ENCODE measurements around the gene MFAP4. TPM values are rescaled to one million over a fixed set of nuclear protein-coding genes. Genes with fewer than 3 reads are reported as not detected.
"Not testable (repeated sequence)": the region's sequence is repeated elsewhere in the genome, so short reads cannot be mapped to it uniquely, and the experiment has no call there.

Gene MFAP4
- polyA plus RNA-seq, 1 donor, result 248 TPM

DNA sequence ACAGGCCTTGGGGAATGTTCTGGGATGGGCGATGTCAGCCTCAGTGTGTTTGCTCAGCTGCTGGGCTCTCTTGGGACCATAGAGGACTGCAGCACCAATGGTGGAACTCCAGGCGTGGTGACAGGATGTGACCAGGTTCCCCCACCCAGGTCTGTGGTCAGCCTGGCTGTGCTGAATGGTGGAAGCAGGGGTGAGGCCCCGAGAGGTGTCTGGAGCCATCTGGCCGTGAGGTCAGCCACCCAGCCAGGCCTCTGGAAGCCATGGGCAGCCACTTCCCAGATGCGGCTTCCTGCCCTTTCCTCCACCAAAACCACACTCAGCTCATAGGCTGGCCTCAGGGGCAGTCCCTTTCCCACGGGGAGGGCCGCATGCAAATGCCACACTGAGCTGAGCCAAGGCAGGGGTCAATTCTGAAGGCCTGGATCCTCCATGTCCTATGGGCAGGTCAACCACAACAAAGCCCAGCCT is 16.5 kb downstream of the MFAP4 start:
- no peak for DNase-seq (ENCODE audit: low read depth)

DNA sequence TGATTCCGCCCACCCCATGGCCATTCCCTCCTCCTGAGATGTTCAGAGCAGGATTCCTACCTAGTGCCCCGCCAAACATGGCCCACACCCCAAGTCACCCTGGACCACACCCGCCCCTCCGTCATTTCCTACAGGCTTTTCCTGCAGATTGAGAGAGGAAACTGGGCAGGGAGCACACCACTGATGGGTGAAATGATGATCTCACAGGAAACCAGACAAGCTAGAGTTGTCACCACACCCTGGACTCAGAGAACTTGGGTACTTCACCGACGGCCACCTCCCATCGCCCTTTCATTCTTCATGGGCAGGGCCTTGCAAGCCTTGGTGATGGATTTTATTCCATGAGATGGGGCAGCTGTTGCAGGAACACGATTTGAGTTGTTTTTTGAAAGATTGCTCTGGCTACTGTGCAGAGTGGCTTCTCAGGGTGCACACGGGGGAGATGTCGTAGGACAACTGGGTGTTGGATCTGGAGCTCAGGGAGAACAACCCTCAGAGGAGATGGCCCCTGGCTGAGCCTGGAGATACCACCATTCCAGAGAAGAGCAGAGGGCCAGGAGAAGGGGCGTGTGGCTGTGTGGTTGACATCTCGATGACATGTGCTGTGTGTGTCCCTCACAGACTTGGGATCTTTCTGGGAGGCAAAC is 17.0 kb downstream of the MFAP4 start:
- no peak for DNase-seq (ENCODE audit: low read depth)

- DNase-seq (ENCODE audit: low read depth), result no peak
These were observed 17.7 kb downstream of the MFAP4 start for GRCh38 chr17:19369107-19369778.

DNA sequence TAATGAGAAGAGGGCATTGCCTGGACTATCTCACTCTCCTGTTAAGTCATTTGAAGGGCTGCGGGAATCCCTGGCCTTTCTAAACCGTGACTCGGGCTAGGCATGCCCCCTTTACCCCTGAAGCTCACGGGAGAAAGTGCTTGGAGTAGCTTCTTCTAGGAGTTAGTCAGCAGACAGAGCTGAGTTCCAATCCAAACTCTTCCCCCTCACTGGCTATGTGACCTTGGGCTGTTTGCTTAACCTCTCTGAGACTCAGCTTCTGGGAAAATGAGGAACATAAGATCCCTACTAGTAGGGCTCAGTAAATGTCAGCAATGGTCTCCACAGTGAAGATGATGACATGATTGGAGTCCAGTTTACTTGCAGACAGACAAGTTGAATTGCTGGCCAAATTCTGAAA is 18.8 kb downstream of the MFAP4 start:
- DNase-seq (ENCODE audit: low read depth), result no peak

GRCh38 chr17:19366637-19366972 is 20.4 kb downstream of the MFAP4 start:
- DNase-seq (ENCODE audit: low read depth), result no peak

- no peak for DNase-seq (ENCODE audit: low read depth)
These were observed 21.0 kb downstream of the MFAP4 start for GRCh38 chr17:19365833-19366636.

GRCh38 chr17:19365499-19365817 is 21.5 kb downstream of the MFAP4 start:
- DNase-seq (ENCODE audit: low read depth), result no peak

DNA sequence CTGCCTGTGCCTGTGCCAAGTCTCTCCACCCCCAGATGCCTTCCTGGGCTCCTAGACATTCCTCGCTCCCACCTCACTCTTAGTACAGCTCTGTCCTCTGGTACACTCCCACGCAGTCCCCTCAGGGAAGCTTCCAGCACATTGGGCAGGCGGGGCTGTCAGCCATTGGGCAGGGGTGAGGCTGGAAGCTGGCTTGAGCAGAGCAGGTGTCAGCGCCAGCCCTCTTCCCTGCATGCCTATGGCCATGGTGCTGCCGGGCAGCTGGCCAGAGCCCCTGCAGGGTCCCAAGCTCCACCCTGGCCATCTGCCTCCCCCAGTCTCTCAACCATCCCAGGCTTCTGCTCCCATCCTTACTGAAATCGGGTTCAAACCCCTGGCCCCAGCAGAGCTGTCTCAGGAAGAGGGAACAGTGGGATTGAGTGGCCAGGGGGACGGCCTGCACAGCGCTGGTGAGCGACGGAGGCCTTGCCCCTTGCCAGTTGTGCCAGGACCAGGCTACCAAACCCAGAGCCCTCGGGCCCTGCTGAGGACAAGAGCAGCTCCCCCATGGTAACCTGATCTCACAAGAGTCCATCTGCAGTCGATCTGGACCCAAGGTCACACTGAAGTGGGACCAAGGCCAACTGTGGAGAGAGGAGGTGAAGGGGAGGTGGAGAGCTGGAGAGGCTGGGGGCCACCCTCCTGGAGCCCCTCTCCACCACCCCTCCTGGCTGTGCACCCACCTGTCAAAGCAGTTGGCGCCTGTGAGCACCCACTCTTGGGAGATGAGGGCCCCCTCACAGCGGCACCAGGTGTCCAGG is 22.1 kb downstream of the MFAP4 start:
- DNase-seq (ENCODE audit: low read depth), result no peak

DNA sequence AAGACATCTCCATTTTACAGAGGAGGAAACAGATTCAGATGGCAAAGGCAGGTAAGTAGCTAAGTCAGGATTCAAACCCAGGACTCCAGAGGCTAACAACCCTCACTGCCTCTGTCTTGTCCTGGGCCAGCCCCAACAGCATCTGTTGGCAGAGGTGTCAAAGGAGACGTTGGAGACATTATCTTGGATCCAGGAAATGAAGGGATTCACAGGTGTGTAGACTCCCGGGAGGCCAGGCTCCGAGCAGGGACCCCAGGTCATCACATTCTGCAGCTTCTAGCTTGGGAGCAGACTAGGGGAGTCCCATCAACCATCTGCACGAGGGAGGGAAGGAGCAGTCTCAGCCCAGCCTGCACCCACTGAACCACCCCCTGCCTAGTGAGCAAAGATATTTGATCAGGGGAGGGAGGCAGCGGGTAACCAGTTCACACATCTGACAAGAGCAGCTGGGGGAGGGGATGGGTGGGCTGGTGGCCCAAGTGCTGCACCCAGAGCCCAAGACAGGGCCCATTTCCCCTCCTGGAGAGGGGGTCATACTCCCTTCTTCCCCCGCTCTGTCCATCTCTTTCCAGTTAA is 23.4 kb downstream of the MFAP4 start:
- no peak for DNase-seq (ENCODE audit: low read depth)

DNA sequence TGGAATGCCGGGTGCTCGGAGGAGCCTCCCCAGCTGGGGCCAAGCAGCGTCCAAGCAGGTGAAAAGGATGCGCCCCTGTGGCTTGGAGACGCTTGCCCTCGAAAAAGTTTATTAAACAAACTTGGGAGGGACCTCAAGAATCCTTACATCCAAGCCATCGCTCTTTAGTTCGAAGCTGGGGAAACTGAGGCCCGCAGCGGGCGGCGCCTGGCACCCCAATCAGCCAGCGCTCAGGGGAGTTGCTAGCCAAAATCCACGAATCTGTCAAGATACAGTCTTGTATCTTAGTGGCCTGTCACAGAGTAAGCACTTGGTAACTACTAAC is 23.9 kb downstream of the MFAP4 start:
- no peak for DNase-seq (ENCODE audit: low read depth)

DNA sequence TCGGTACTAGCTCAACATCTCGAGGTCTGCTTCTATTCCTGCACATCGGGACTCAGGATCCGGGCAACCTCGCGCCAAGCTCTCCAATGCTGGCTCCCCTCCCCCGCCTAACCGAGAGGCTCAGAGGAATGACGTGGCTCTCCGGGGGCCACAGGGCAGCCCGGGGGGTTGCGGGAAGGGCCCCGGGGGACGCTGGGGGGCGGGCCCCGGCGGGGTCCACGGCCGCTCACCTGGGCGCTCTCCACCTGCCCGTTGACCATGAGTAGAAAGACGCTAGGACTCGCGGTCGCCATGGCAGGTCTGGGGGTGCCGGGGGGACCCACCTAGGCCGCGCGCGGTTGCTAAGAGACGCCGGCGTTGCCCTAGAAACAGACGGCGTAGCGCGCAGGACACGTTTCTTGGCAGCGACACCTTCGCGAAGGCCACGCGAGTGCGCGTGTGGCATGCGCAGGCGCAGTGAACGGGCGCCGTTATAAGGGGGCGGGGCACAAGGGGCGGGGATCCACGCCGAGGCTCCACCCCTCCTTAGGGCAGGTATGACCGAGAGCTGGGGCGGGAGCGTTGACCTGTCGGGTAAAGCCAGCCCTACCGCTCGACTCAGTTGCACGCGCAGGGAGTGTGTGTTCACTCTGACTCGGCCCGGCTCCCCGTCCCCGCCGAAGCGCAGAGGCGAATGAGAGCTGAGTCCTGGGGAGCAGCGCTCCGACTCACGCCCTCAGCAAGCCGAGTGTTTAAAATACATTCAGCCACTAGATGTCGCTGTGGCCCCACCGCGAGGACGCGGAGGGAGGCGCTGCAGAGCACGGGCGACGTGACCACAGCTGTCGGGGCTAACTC is 24.5 kb downstream of the MFAP4 start, which contains the start of gene B9D1:
B9D1 (minus strand) TSS at position 447 of the 837 bp plus-strand sequence; CDS start at position 293, 154 bp downstream.
- peak; percentile 67 for DNase-seq (ENCODE audit: low read depth)

- no peak for DNase-seq (ENCODE audit: low read depth)
These were observed 25.1 kb downstream of the MFAP4 start for GRCh38 chr17:19361944-19362276.

DNA sequence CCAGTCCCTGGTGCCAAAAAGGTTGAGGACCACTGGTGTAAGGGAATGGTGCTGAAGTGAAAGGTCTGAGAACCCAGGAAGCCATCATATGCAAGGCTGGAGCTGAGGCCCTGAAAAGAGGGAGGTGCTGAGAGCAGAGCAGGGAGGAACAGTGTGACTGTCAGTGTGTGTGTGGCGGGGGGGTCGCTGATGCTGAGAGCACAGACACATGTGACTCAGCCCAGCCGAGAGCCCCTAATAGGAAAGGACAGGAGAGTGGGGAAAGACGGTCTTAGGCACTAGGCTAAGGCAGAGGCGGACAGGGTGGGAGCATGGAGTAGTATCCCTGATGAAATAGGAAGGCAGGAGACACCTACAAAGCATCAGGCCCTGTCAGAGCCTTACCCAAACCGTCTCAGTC is 25.7 kb downstream of the MFAP4 start:
- no peak for DNase-seq (ENCODE audit: low read depth)

GRCh38 chr17:19360772-19361171 is 26.2 kb downstream of the MFAP4 start:
- no peak for DNase-seq (ENCODE audit: low read depth)

DNA sequence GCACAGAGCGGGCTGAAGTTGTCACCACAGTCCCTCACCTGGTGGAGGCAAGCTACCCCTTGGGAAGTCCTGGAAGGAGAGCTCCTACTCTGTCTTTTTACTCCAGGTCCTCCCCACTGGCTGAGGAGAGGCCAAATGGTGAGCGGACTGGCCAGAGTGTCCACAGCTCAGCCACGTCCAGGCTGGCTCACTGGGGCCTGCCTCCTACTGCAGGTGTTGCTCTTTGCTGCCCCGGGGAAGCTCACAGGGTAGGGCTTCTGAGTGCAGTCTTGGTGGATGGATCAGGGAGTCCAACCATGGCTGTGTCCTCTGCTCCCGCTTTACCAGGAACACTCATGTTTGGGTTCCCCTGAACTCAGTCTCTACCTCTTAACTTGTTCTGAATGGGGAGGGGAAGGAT is 27.1 kb downstream of the MFAP4 start:
- DNase-seq (ENCODE audit: low read depth), result no peak

GRCh38 chr17:19359151-19359550 is 27.8 kb downstream of the MFAP4 start:
- no peak for DNase-seq (ENCODE audit: low read depth)

DNA sequence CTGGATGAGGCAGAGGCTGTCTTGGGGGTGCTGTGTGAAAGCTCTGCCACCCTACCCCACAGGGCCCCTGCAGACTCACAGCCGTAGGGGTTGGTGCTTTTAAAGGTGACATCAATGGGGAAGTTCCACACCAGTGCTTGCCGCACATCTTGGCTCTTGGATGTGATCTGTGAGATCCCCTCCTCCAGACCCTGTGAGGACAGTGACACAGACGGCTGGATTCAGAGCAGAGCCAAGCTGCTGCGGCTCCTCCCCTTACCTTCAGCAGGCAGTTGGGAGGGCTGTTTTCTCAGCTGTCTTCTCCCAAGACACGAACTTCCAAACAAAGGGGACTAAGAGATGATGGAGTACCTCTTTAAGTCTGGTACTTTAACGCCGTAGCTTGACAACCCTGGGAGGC is 29.2 kb downstream of the MFAP4 start:
- DNase-seq (ENCODE audit: low read depth), result no peak

DNA sequence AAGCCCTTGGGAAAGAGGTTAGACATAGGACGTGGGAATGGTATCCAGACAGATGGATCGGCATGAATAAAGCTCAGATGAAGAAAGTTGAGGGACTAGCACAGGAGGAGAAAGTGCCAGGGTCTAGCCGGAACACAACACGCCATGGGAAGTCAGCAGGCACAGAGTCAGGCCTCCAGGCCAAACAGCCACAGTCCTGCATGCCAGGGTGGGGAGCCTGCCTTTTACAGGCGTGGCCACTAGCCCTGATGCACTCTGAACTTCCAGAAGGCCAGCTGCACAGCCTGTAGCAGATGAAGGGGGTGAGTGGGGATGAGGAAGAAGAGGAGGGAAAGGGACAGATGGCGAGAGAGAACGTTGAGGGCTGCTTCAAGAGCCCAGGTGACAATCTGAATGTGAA is 29.6 kb downstream of the MFAP4 start:
- no peak for DNase-seq (ENCODE audit: low read depth)

DNA sequence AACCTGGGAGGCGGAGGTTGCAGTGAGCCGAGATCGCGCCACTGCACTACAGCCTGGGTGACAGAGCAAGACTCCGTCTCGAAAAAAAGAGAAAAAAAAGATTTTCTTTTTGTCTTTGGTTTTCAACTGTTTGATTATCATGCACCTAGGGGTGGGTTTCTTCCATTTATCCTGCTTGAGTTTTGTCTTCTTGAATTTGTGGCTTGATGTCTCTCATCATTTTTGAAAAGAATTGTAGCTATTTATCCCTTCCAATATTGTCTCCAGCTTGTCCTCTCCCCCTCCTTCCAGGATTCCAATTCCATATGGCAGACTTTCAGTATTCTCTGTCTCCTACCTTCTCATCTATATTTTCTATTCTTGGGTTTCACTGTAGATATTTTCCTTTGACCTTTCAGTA is 32.2 kb downstream of the MFAP4 start:
- no peak for DNase-seq (ENCODE audit: low read depth)

DNA sequence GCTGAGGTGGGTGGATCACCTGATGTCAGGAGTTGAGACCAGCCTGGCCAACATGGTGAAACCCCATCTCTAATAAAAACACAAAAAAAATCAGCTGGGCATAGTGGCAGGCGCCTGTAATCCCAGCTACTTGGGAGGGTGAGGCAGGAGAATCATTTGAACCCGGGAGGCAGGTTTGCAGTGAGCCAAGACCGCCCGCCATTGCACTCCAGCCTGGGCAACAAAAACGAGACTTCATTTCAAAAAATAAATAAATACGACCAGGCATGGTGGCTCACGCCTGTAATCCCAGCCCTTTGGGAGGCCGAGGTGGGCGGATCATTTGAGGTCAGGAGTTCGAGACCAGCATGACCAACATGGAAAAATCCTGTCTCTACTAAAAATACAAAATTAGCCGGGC is 33.6 kb downstream of the MFAP4 start:
- DNase-seq (ENCODE audit: low read depth), result not testable (repeated sequence)

DNA sequence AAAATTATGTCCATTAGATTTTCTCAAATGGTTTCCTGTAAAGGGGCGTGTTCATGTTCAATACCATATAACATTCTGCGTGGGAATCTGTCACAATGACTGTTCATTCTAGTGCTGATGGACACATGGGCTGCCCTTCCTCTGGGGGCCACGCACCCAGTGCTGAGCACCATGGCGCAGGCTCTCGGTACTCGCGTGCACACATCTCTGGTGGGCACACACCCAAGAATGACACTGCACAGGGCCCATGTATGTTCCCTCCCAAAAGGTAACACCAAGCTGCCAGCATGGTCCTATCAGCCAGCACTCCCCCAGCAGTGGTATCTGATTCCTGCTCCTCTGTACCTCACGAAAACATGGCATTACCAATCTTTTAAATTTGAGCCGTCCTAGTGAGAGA is 38.2 kb downstream of the MFAP4 start:
- DNase-seq (ENCODE audit: low read depth), result no peak
